Amygdala (tissue), 56 donors: ENCODE measurements around the gene PTPRC.

Experiments used
- DNase-seq, 56 donors: peaks; one replicate each; lab custom pipeline; 2025; lab: John Stamatoyannopoulos, UW

PTPRC gene

DNA sequence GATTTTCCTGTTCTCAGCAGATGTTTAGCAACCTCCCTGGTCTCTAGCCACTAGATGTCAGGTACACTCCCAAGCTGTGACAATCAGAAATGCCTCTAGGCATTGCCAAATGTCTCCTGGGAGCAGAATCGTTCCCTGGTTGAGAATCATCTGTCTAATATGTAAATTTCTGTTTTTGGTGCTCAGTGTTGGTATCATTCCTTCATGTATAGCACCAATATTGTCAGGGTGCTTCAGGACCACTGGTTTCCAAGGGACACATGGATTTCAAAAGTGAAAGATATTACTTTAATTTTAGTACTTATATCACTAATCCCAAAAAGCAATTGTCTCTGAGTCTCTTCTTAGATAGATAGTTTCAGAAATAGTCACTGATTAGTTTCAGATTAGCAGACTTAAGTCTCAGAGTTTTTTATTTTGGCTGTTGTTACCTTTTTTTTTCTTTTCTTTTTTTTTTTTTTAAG lies 160.1 kb downstream of the PTPRC start:
- DNase-seq = no peak

DNA sequence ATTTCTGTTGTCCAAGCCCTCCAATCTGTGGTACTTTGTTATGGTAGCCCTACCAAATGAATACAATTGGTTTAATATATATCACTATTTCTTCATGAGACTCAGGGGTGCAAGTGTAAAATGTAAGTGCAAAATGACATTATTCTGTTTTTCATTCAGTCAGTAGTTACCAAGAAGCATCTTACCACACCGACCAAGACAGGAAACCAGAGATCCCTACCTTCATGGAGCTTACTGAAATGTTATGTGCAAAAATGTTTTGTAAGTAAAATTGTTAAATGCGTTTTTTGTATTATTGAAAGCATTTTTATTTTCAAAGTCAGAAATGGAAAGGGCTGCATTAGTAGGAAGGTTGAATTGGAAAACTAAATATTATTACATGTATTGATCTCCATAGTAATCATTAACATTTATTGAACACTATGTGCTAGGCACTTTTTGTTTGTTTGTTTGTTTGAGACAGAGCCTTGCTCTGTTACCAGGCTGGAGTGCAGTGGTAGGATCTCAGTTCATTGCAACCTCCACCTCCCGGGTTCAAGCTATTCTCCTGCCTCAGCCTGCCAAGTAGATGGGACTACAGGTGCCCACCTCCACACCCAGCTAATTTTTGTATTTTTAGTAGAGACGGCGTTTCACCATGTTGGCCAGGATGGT lies 166.8 kb downstream of the PTPRC start:
- no peak for DNase-seq

DNA sequence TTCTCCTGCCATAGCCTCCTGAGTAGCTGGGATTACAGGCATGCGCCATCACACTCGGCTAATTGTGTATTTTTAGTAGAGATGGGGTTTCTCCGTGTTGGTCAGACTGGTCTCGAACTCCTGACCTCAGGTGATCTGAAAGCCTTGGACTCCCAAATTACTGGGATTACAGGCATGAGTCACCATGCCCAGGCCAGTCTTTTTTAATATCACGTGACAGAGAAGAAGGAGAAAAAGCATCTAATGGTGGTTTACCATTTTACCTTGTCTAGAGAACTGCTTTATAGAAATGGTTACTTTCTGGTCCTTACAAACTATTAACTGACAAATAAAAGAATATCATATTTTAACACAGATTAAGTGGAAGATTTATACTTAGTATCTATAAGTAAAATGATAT lies 168.0 kb downstream of the PTPRC start:
- DNase-seq = no peak
